ENCODE measurements around the gene LCOR.
"Not testable (repeated sequence)": the region's sequence is repeated elsewhere in the genome, so short reads cannot be mapped to it uniquely, and the experiment has no call there.

The LCOR gene

DNA sequence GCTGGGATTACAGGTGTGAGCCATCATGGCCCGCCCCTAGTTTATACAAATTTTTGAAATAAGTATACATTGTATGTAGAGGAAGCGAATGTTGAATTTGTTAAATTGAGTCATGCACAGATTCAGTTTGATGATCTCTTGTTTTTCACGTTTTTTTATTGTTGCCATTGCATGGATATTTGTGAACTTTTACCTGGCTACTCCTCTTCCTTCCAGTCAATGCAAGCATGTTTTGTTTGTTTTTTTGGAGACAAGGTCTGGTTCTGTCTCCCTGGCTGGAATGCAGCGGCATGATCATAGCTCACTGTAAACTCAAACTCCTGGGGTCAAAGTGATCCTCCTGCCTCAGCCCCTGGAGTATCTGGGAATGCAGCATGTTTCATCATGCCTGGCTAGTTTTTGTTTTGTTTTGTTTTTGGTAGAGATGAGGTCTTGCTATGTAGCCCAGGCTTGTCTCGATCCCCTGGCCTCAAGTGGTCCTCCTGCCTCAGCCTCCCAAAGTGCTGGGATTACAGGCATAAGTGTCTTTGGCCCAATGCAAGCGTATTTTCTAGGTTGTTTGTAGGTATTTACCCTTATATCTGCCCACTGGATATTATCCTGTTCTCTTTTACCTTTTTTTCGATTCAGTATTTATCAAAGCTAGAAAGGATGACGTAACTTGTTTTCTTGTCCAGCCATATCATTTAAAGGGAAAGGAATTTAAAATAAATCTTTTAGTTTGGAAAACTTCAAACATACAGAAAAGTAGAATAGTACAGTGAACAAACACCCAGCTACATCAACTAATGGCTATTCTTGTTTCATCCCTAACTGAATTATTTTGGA lies 11.0 kb downstream of the LCOR start:
- H3K27me3 ChIP-seq (replicated peaks; ENCODE audit: control insufficient read depth, insufficient read depth, low read length): no peaks in the 10 kb centered on the region
- H3K36me3 ChIP-seq (ENCODE audit: control insufficient read depth, insufficient read depth, low read length, severe bottlenecking): no peaks in the 10 kb centered on the region
- no peak overlapping the region for H3K4me3 ChIP-seq (ENCODE audit: low read length)
- no peak for DNase-seq (ENCODE audit: low read depth)
- no peak overlapping the region for H3K9ac ChIP-seq (ENCODE audit: low read length)
- no peaks in the 10 kb centered on the region for H3K9me3 ChIP-seq (ENCODE audit: control insufficient read depth, low read length)
- H3K4me1 ChIP-seq (ENCODE audit: control insufficient read depth, insufficient read depth, low read length): peaks cover 10% of the 10 kb centered on the region

DNA sequence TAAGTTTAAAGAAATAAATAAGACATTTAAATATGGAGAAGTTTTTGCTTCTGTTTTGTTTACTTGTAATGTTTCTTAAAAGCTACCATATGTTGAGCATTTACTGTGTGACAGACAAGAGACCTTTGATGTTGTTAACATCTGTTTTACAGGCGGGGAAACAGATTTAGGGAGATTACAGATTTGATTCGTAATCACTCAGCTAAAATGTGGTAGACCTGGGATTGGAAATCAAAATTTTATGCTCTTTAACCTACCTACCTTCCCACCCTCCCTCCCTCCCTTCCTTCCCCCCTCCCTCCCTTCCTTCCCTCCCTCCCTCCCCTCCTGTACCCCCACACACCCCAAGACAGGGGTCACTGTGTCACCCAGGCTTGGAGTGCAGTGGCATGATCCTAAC lies 11.7 kb downstream of the LCOR start:
- H3K27me3 ChIP-seq (replicated peaks; ENCODE audit: control insufficient read depth, insufficient read depth, low read length): no peaks in the 10 kb centered on the region
- no peaks in the 10 kb centered on the region for H3K9me3 ChIP-seq (ENCODE audit: control insufficient read depth, low read length)
- H3K36me3 ChIP-seq (ENCODE audit: control insufficient read depth, insufficient read depth, low read length, severe bottlenecking): no peaks in the 10 kb centered on the region
- no peak for DNase-seq (ENCODE audit: low read depth)
- H3K4me3 ChIP-seq (ENCODE audit: low read length): no peak overlapping the region
- peaks cover 10% of the 10 kb centered on the region for H3K4me1 ChIP-seq (ENCODE audit: control insufficient read depth, insufficient read depth, low read length)
- H3K9ac ChIP-seq (ENCODE audit: low read length): no peak overlapping the region

DNA sequence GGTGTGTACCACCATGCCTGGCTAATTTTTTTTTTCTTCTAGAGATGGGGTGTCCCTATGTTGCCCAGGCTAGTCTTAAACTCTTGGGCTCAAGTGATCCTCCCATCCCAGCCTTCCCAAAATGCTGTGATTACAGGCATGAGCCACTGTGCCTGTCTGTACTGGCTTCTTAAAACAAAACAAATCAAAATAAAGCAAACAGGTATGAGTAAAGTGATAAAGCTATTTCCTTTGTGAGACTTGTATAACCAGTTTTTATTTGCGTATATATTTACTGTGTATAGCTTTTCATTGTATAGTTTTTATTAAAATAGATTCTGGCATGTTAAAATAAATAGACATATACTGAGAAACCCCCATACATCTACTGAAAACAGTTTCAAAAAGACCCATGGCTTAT lies 14.3 kb downstream of the LCOR start:
- DNase-seq (ENCODE audit: low read depth): no peak
- H3K9me3 ChIP-seq (ENCODE audit: control insufficient read depth, low read length): no peaks in the 10 kb centered on the region
- H3K36me3 ChIP-seq (ENCODE audit: control insufficient read depth, insufficient read depth, low read length, severe bottlenecking): no peaks in the 10 kb centered on the region
- H3K9ac ChIP-seq (ENCODE audit: low read length): no peak overlapping the region
- no peaks in the 10 kb centered on the region for H3K27me3 ChIP-seq (replicated peaks; ENCODE audit: control insufficient read depth, insufficient read depth, low read length)
- no peak overlapping the region for H3K4me3 ChIP-seq (ENCODE audit: low read length)
- peaks cover 19% of the 10 kb centered on the region for H3K4me1 ChIP-seq (ENCODE audit: control insufficient read depth, insufficient read depth, low read length)

DNA sequence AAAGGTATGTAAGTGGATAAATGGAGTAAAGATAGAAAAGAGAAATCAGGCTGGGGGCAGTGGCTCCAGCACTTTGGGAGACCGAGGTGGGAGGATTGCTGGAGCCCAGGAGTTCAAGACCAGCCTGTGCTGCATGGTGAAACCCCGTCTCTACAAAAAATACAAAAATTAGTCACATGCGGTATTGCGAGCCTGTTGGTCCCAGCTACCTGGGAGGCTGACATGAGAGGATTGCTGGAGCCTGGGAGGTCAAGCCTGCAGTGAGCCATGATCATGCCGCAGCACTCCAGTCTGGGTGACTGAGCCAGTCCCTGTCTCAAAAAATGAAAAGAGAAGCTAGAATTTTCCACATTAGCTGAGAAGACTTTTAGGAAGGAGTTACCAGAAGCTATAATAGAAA lies 14.8 kb downstream of the LCOR start:
- peaks cover 23% of the 10 kb centered on the region for H3K4me1 ChIP-seq (ENCODE audit: control insufficient read depth, insufficient read depth, low read length)
- no peak overlapping the region for H3K4me3 ChIP-seq (ENCODE audit: low read length)
- H3K36me3 ChIP-seq (ENCODE audit: control insufficient read depth, insufficient read depth, low read length, severe bottlenecking): no peaks in the 10 kb centered on the region
- no peak for DNase-seq (ENCODE audit: low read depth)
- no peaks in the 10 kb centered on the region for H3K27me3 ChIP-seq (replicated peaks; ENCODE audit: control insufficient read depth, insufficient read depth, low read length)
- H3K9me3 ChIP-seq (ENCODE audit: control insufficient read depth, low read length): no peaks in the 10 kb centered on the region
- H3K9ac ChIP-seq (ENCODE audit: low read length): no peak overlapping the region

DNA sequence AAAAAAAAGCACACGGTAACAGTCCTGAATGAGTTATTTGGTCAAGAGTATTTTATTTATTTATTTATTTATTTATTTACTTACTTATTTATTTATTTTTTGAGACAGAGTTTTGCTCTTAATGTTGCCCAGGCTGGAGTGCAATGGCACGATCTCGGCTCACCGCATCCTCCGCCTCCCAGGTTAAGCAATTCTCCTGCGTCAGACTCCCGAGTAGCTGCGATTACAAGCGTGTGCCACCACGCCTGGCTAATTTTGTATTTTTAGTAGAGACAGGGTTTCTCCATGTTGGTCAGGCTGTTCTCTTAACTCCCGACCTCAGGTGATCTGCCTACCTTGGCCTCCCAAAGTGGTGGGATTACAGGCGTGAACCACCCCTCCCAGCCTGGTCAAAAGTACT lies 15.3 kb downstream of the LCOR start:
- not testable (repeated sequence) for H3K27me3 ChIP-seq (replicated peaks; ENCODE audit: control insufficient read depth, insufficient read depth, low read length); H3K36me3 ChIP-seq (ENCODE audit: control insufficient read depth, insufficient read depth, low read length, severe bottlenecking); H3K4me3 ChIP-seq (ENCODE audit: low read length); DNase-seq (ENCODE audit: low read depth); H3K9ac ChIP-seq (ENCODE audit: low read length); H3K9me3 ChIP-seq (ENCODE audit: control insufficient read depth, low read length)
- H3K4me1 ChIP-seq (ENCODE audit: control insufficient read depth, insufficient read depth, low read length): peaks cover 23% of the 10 kb centered on the region

DNA sequence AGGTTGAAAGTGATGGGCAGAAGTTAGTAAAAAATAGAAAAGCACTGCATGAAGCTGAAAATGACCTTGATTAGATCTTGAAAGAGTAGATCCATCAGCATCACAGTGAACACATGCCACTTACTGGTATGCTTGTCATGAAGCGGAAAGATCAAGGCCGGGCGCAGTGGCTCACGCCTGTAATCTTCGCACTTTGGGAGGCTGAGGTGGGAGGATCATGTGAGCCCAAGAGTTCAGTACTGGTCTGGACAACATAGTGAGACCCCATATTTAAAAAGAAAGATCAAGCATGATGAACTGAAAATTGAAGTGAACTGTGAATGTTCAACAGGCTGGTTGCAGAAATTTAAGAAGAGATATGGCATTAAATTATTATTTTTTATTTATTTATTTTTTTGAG lies 18.0 kb downstream of the LCOR start:
- H3K9ac ChIP-seq (ENCODE audit: low read length): no peak overlapping the region
- H3K9me3 ChIP-seq (ENCODE audit: control insufficient read depth, low read length): no peaks in the 10 kb centered on the region
- DNase-seq (ENCODE audit: low read depth): no peak
- peaks cover 13% of the 10 kb centered on the region for H3K4me1 ChIP-seq (ENCODE audit: control insufficient read depth, insufficient read depth, low read length)
- no peak overlapping the region for H3K4me3 ChIP-seq (ENCODE audit: low read length)
- H3K27me3 ChIP-seq (replicated peaks; ENCODE audit: control insufficient read depth, insufficient read depth, low read length): no peaks in the 10 kb centered on the region
- no peaks in the 10 kb centered on the region for H3K36me3 ChIP-seq (ENCODE audit: control insufficient read depth, insufficient read depth, low read length, severe bottlenecking)

DNA sequence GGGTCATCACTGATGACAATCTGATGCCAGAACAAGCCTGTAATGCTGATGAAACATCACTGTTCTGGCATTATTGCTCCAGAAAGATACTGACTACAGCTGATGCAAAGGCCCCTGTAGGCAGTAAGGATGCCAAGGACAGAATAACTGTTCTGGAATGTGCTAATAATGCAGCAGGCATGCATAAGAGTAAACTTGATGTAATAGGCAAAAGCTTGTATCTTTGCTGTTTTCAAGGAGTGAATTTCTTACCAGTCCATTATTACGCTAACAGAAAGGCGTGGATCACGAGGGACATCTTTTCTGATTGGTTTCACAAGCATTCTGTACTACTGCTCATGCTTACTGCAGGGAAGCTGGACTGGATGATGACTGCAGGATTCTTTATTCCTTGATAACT lies 18.7 kb downstream of the LCOR start:
- H3K4me1 ChIP-seq (ENCODE audit: control insufficient read depth, insufficient read depth, low read length): peaks cover 13% of the 10 kb centered on the region

DNA sequence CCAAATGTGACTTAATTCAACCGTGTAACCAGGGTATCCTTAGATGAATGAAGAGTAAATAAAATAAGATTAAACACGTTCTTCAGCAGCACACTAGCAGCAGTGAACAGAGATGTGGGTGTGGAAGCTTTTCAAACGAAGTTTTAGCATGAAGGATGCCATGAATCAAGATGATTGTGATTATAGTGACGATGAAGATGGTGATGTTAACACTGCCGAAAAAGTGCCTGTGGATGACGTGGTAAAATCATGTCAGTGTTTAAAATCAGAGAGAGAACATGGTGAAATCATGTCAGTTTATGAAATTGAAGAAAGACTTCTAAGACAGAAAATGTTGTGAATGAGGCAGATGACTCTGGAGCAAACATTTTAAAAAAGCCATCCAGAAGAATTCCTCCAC lies 19.2 kb downstream of the LCOR start:
- Histone ChIP-seq H3K36me3 (ENCODE audit: control insufficient read depth, insufficient read depth, low read length, severe bottlenecking) (no peaks in the 10 kb centered on the region), H3K4me1 (ENCODE audit: control insufficient read depth, insufficient read depth, low read length) (peaks cover 13% of the 10 kb centered on the region), H3K27me3 (replicated peaks; ENCODE audit: control insufficient read depth, insufficient read depth, low read length) (no peaks in the 10 kb centered on the region), H3K9ac (ENCODE audit: low read length) (peak overlapping the region; percentile 30), H3K9me3 (ENCODE audit: control insufficient read depth, low read length) (no peaks in the 10 kb centered on the region), H3K4me3 (ENCODE audit: low read length) (peak overlapping the region; percentile 35)
- DNase-seq (ENCODE audit: low read depth): no peak

More for the DNA sequence above, 18.7 kb downstream of the LCOR start:
- Histone ChIP-seq H3K9me3 (ENCODE audit: control insufficient read depth, low read length) (no peaks in the 10 kb centered on the region), H3K36me3 (ENCODE audit: control insufficient read depth, insufficient read depth, low read length, severe bottlenecking) (no peaks in the 10 kb centered on the region), H3K9ac (ENCODE audit: low read length) (peak overlapping the region; percentile 30), H3K4me3 (ENCODE audit: low read length) (peak overlapping the region; percentile 35), H3K27me3 (replicated peaks; ENCODE audit: control insufficient read depth, insufficient read depth, low read length) (no peaks in the 10 kb centered on the region)
- DNase-seq (ENCODE audit: low read depth): peak; percentile 92

DNA sequence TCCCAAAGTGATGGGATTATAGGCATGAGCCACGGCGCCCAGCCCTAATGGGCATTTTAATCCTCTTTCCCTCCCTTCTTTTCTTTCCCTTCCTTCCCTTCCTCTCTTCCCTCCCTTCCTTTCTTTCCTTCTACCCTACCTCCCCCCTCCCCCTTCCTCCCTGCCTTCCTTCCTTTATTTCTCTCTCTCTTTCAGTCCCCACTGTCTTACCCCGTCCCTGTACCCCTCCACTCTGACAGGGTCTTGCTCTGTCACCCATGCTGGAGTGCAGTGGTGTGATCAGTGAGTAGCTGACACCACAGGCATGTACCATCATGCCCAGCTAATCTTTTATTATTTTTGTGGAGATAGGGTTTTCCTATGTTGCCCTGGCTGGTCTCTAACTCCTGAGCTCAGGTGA lies 24.2 kb downstream of the LCOR start:
- Histone ChIP-seq H3K36me3 (ENCODE audit: control insufficient read depth, insufficient read depth, low read length, severe bottlenecking) (no peaks in the 10 kb centered on the region), H3K9ac (ENCODE audit: low read length) (no peak overlapping the region), H3K27me3 (replicated peaks; ENCODE audit: control insufficient read depth, insufficient read depth, low read length) (no peaks in the 10 kb centered on the region), H3K4me3 (ENCODE audit: low read length) (no peak overlapping the region), H3K9me3 (ENCODE audit: control insufficient read depth, low read length) (no peaks in the 10 kb centered on the region), H3K4me1 (ENCODE audit: control insufficient read depth, insufficient read depth, low read length) (peaks cover 21% of the 10 kb centered on the region)
- DNase-seq (ENCODE audit: low read depth): no peak

DNA sequence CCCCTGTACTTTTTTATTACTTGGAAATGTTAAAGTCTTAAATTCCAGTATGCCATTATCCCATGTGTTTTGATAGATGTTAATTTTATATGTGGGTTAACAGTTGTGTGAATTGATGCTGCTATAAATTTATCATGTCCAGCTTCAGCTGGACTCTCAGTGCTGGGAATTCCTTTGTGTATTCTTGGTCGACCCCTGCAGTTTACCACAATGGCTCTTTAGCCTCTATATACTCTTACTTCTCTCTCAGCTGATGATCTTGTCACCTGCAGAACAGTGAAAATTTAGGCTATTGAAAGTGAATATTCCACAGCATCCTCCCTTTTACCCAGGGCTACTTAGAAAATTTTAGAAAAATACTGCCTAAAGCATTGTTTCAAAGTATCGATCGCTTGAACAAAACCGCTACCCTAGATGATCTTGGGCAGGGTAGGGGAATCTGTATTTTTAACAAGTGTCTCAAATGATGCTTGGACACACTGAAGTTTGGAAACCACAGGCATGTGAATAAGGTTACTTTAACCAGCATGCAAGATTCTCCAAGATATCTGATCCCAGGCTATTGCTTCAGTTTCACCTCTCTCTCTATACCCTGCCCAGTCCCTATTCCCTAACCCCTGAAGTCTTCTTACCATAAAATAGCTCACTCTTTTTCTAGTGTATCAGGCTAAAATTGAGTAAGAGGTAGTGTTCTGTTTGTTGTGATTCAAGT lies 25.4 kb downstream of the LCOR start:
- Histone ChIP-seq H3K27me3 (replicated peaks; ENCODE audit: control insufficient read depth, insufficient read depth, low read length) (no peaks in the 10 kb centered on the region), H3K4me3 (ENCODE audit: low read length) (no peak overlapping the region), H3K9ac (ENCODE audit: low read length) (no peak overlapping the region), H3K9me3 (ENCODE audit: control insufficient read depth, low read length) (no peaks in the 10 kb centered on the region), H3K36me3 (ENCODE audit: control insufficient read depth, insufficient read depth, low read length, severe bottlenecking) (no peaks in the 10 kb centered on the region), H3K4me1 (ENCODE audit: control insufficient read depth, insufficient read depth, low read length) (peaks cover 16% of the 10 kb centered on the region)
- peak; percentile 33 for DNase-seq (ENCODE audit: low read depth)

DNA sequence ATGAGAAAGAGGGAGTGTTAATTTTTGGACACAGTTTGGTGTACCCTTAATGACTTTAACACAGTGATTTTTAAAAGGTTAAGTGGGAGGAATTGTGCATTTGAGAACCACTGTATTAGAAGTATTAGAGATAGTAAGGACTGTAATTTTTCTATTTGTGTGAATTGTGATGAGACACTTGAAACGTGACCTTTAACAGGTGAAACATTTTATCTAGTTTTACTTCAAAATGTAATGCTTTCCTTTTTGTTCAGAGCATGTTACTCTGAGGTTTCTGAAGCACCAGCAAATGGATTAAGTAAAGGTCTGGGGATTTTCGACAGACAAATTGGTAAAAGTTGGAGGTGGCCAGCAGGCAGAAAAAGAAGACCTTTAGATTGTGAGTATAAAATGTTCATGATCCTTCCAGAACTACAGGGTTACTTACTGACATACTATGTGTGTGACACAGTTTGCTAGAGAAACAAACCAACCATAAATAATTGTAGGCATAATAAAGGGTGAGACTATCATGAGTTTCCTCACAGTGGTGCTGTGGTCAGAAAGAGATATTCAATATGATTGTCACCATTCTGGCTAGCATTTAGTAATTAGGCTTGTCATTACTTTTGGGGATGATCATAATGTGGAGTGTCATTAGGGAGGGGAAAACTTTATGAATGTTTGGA lies 26.1 kb downstream of the LCOR start:
- Histone ChIP-seq H3K4me1 (ENCODE audit: control insufficient read depth, insufficient read depth, low read length) (peaks cover 16% of the 10 kb centered on the region), H3K9ac (ENCODE audit: low read length) (no peak overlapping the region), H3K9me3 (ENCODE audit: control insufficient read depth, low read length) (no peaks in the 10 kb centered on the region), H3K27me3 (replicated peaks; ENCODE audit: control insufficient read depth, insufficient read depth, low read length) (no peaks in the 10 kb centered on the region), H3K36me3 (ENCODE audit: control insufficient read depth, insufficient read depth, low read length, severe bottlenecking) (no peaks in the 10 kb centered on the region), H3K4me3 (ENCODE audit: low read length) (no peak overlapping the region)
- peak; percentile 24 for DNase-seq (ENCODE audit: low read depth)
